ENCODE measurements around the gene NOS3. TPM values are rescaled to one million over a fixed set of nuclear protein-coding genes. Genes with fewer than 3 reads are reported as not detected.
A peak's percentile ranks its signal among the peaks of the same experiment; 100 is the strongest.

NOS3 gene
- polyA plus RNA-seq, 1 of the 3 experiments (the other 2 are of a cell fraction): 0.41 TPM

DNA sequence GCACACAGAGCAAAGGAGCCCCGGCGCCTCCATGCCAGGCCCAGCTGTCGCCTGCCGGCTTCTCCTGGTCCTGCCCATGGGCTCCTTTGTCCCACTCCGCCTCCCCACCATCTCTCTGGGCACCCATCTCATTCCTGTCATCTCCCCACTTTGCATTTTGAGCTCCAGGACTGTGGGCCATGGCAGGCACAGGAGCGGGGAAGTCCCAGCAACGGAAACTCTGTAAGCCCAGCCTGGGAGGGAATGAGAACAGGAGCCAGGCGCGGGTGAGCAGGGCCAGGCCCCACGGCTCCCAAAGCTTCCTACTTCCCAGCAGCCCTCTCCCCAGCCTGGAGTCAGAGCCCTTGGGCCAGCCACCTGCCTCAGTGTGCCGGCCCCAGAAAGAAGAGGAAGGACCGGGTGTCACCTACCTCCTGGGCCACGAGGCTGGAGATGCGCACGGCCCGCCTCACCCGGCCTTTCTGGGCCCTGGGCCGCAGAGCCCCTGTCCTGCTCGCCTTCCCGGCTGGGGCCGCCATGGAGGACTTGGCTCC lies 35.8 kb upstream of the NOS3 start:
- H2AFZ ChIP-seq (ENCODE audit: low read depth): no peak overlapping the region
- H3K9ac ChIP-seq: no peak overlapping the region
- peak overlapping the region; percentile 59; the same call in 1 of the 2 replicates for H3K4me2 ChIP-seq
- H3K36me3 ChIP-seq (replicated peaks in 1 of 2; ENCODE audit: control insufficient read depth in 1 of 2, insufficient read depth in 2 of 2, low read length in 1 of 2): no peaks in the 10 kb centered on the region
- WGBS (ENCODE audit: low lambda C conversion rate): 71% methylated on average over 10 of the region's 21 CpGs
- DNase-seq: no peak
- H3K27me3 ChIP-seq (ENCODE audit: insufficient read depth): peaks cover 15% of the 10 kb centered on the region; the same call in 1 of the 2 replicates
- no peaks in the 10 kb centered on the region for H3K79me2 ChIP-seq (ENCODE audit: insufficient read depth)
- ChIA-PET POLR2A (interaction anchor here (1.0 to 3.2 kb wide), 9 partner anchors 9 to 167 kb away, joined by 3 to 19 read pairs (median 7); no protein-coding TSS in a partner anchor), CTCF (interaction anchor here (0.8 to 27.1 kb wide), 20 partner anchors 9 to 176 kb away, joined by 3 to 761 read pairs (median 14); partner anchors contain the start of gene NOS3)
- no peaks in the 10 kb centered on the region for H4K20me1 ChIP-seq (ENCODE audit: insufficient read depth)
- peak overlapping the region in 1 of 2 experiments; percentile 94; a peak in 3 of 4 replicates for H3K27ac ChIP-seq (ENCODE audit: low read depth in 2 of 2, low read length in 1 of 2)
- H3K4me1 ChIP-seq (ENCODE audit: control insufficient read depth in 1 of 2, insufficient read depth in 2 of 2, low read depth in 1 of 2, low read length in 1 of 2): peaks cover 0 to 87% of the 10 kb centered on the region in 2 experiments; a peak in 2 of 4 replicates
- H3K9me3 ChIP-seq: no peaks in the 10 kb centered on the region
- TF ChIP-seq YY1 (IDR thresholded peaks at IDR 0.05; ENCODE audit: low read depth) (no peak), GATA2 (CRISPR knock-in tag; IDR thresholded peaks at IDR 0.05) (0 out of 2 replicates have a peak, but pooled peaks have one; percentile 27)
- H3K4me3 ChIP-seq (ENCODE audit: low read depth in 2 of 2, low read length in 1 of 2): peak overlapping the region in 1 of 2 experiments; percentile 45; a peak in 2 of 4 replicates
- H3F3A ChIP-seq (replicated peaks; ENCODE audit: insufficient read depth): no peaks in the 10 kb centered on the region
- no peaks in the 10 kb centered on the region for H3K9me2 ChIP-seq

DNA sequence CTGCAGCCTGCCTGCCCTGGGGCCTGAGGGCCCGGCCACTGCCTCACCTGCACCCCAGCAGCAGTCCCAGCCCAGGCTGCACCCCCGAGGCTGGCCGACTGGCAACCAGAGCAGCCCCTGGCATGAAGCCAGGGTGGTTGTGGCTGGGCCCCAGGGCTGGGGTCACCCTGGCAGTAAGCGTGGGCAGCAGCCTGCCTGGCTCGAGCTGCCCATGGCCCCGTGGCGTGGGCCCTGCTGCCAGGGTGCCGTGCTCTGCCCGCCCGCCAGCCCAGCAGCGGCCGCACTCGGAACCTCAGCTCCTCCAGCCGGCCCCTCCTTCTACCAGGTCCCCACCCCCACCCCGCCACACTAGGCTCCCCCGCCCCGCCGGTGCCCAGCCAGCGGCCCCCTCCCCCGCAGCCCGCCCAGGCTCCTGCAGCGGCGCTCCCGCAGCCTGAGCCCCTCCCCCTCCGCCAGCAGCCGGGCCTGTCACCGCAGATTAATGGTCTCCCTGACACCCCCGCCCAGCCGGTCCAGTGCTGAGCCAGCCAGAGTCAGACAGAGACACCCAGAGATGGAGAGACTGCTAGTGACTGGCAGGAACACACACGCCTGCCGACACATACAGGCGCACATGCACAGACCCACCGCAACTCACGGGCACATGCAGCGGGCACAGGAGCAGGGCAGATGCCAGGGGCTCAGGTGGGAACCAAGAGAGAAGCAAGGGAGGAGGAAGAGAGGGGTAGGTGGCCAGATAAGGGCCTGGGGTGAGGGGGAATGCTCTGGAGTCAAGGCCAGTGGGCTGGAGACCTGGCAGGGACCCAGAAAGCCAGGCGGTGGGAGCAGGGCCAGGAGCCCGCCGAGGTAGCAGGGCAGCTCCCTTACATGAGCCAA lies 35.1 kb upstream of the NOS3 start:
- DNase-seq: peak; percentile 97
- Histone ChIP-seq H3K4me3 (ENCODE audit: low read depth in 2 of 2, low read length in 1 of 2) (peak overlapping the region in 1 of 2 experiments; percentile 45; a peak in 2 of 4 replicates), H3F3A (replicated peaks; ENCODE audit: insufficient read depth) (no peaks in the 10 kb centered on the region), H3K9ac (no peak overlapping the region), H2AFZ (ENCODE audit: low read depth) (no peak overlapping the region), H3K27ac (ENCODE audit: low read depth in 2 of 2, low read length in 1 of 2) (peak overlapping the region in 1 of 2 experiments; percentile 94; a peak in 3 of 4 replicates), H3K36me3 (replicated peaks in 1 of 2; ENCODE audit: control insufficient read depth in 1 of 2, insufficient read depth in 2 of 2, low read length in 1 of 2) (no peaks in the 10 kb centered on the region), H3K4me2 (peak overlapping the region; percentile 59; the same call in 1 of the 2 replicates), H3K27me3 (ENCODE audit: insufficient read depth) (peaks cover 15% of the 10 kb centered on the region; the same call in 1 of the 2 replicates), H3K9me2 (no peaks in the 10 kb centered on the region), H3K79me2 (ENCODE audit: insufficient read depth) (no peaks in the 10 kb centered on the region), H3K9me3 (no peaks in the 10 kb centered on the region), H3K4me1 (ENCODE audit: control insufficient read depth in 1 of 2, insufficient read depth in 2 of 2, low read depth in 1 of 2, low read length in 1 of 2) (peaks cover 0 to 85% of the 10 kb centered on the region in 2 experiments; a peak in 2 of 4 replicates), H4K20me1 (ENCODE audit: insufficient read depth) (no peaks in the 10 kb centered on the region)
- ChIA-PET CTCF (interaction anchor here (0.8 to 27.1 kb wide), 23 partner anchors 9 to 177 kb away, joined by 3 to 761 read pairs (median 4); partner anchors contain the start of gene NOS3), POLR2A (interaction anchor here (0.7 to 3.2 kb wide), 10 partner anchors 9 to 168 kb away, joined by 3 to 19 read pairs (median 6); no protein-coding TSS in a partner anchor)
- peak; percentile 83 for TF ChIP-seq GATA2 (CRISPR knock-in tag; IDR thresholded peaks at IDR 0.05)
- TF ChIP-seq NFIC (IDR thresholded peaks at IDR 0.05; ENCODE audit: borderline replicate concordance): peak; percentile 38
- TF ChIP-seq ELF1 (IDR thresholded peaks at IDR 0.05): no peak
- TF ChIP-seq, protein P1, sequence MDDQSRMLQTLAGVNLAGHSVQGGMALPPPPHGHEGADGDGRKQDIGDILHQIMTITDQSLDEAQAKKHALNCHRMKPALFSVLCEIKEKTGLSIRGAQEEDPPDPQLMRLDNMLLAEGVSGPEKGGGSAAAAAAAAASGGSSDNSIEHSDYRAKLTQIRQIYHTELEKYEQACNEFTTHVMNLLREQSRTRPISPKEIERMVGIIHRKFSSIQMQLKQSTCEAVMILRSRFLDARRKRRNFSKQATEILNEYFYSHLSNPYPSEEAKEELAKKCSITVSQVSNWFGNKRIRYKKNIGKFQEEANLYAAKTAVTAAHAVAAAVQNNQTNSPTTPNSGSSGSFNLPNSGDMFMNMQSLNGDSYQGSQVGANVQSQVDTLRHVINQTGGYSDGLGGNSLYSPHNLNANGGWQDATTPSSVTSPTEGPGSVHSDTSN (IDR thresholded peaks at IDR 0.05): peak; percentile 89
- no peak for TF ChIP-seq POLR2AphosphoS5 (IDR thresholded peaks at IDR 0.05; ENCODE audit: low read depth, low read length)
- TF ChIP-seq EP300 (IDR thresholded peaks at IDR 0.05; ENCODE audit: borderline replicate concordance in 1 of 2, low read depth in 1 of 2, low read length in 1 of 2): peak in 1 of 2 experiments; percentile 12; a peak in 1 of 4 replicates
- TF ChIP-seq, protein P2, sequence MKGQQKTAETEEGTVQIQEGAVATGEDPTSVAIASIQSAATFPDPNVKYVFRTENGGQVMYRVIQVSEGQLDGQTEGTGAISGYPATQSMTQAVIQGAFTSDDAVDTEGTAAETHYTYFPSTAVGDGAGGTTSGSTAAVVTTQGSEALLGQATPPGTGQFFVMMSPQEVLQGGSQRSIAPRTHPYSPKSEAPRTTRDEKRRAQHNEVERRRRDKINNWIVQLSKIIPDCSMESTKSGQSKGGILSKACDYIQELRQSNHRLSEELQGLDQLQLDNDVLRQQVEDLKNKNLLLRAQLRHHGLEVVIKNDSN (IDR thresholded peaks at IDR 0.05; ENCODE audit: borderline replicate concordance, low read depth): no peak
- peak; percentile 3; the same call in 1 of the 2 replicates for TF ChIP-seq RAD21 (IDR thresholded peaks at IDR 0.05; ENCODE audit: low read length)
- no peak for TF ChIP-seq TAF1 (IDR thresholded peaks at IDR 0.05; ENCODE audit: borderline replicate concordance, low read depth, low read length)
- TF ChIP-seq MXI1 (IDR thresholded peaks at IDR 0.05; ENCODE audit: low read depth, low read length): peak; percentile 92
- TF ChIP-seq, protein P3, sequence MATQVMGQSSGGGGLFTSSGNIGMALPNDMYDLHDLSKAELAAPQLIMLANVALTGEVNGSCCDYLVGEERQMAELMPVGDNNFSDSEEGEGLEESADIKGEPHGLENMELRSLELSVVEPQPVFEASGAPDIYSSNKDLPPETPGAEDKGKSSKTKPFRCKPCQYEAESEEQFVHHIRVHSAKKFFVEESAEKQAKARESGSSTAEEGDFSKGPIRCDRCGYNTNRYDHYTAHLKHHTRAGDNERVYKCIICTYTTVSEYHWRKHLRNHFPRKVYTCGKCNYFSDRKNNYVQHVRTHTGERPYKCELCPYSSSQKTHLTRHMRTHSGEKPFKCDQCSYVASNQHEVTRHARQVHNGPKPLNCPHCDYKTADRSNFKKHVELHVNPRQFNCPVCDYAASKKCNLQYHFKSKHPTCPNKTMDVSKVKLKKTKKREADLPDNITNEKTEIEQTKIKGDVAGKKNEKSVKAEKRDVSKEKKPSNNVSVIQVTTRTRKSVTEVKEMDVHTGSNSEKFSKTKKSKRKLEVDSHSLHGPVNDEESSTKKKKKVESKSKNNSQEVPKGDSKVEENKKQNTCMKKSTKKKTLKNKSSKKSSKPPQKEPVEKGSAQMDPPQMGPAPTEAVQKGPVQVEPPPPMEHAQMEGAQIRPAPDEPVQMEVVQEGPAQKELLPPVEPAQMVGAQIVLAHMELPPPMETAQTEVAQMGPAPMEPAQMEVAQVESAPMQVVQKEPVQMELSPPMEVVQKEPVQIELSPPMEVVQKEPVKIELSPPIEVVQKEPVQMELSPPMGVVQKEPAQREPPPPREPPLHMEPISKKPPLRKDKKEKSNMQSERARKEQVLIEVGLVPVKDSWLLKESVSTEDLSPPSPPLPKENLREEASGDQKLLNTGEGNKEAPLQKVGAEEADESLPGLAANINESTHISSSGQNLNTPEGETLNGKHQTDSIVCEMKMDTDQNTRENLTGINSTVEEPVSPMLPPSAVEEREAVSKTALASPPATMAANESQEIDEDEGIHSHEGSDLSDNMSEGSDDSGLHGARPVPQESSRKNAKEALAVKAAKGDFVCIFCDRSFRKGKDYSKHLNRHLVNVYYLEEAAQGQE (IDR thresholded peaks at IDR 0.05; ENCODE audit: low read depth, low read length): no peak
- TF ChIP-seq SMC3 (IDR thresholded peaks at IDR 0.05; ENCODE audit: low read depth, low read length): peak; percentile 11; the same call in 1 of the 2 replicates
- TF ChIP-seq CHD2 (IDR thresholded peaks at IDR 0.05; ENCODE audit: low read length, partially characterized antibody): peak; percentile 94
- WGBS (ENCODE audit: low lambda C conversion rate): 24% methylated on average over 18 of the region's 38 CpGs
